ENCODE results near the gene KRT4.

KRT4 gene

GRCh38 chr12:52777566-52777965, 36.4 kb downstream of the KRT4 start:
- peaks cover 37% of the 10 kb centered on the region for H3K27me3 Mint-ChIP-seq (ENCODE audit: low read depth)
- no peaks in the 10 kb centered on the region for H3K4me1 Mint-ChIP-seq
- no peak for TF ChIP-seq CTCF (IDR thresholded peaks at IDR 0.05; ENCODE audit: unreplicated experiment in 3 of 3)
- H3K4me3 Mint-ChIP-seq, result no peak overlapping the region
- H3K27ac Mint-ChIP-seq, result no peak overlapping the region
- no peaks in the 10 kb centered on the region for H3K9me3 Mint-ChIP-seq
- H3K36me3 Mint-ChIP-seq (ENCODE audit: low read depth), result no peaks in the 10 kb centered on the region

GRCh38 chr12:52776913-52777395, 37.0 kb downstream of the KRT4 start, which contains the start of gene KRT76:
KRT76 (minus strand) TSS chr12:52777345; CDS start chr12:52777291, 54 bp downstream.
- Mint-ChIP-seq H3K27me3 (ENCODE audit: low read depth) (peaks cover 35% of the 10 kb centered on the region), H3K9me3 (no peaks in the 10 kb centered on the region), H3K4me3 (no peak within 1 kb of the TSS), H3K27ac (no peak within 1 kb of the TSS), H3K4me1 (no peaks in the 10 kb centered on the region), H3K36me3 (ENCODE audit: low read depth) (no peaks in the 10 kb centered on the region)
- TF ChIP-seq CTCF (IDR thresholded peaks at IDR 0.05; ENCODE audit: unreplicated experiment in 3 of 3), result no peak

- no peaks in the 10 kb centered on the region for H3K36me3 Mint-ChIP-seq (ENCODE audit: low read depth)
- no peaks in the 10 kb centered on the region for H3K4me1 Mint-ChIP-seq
- H3K4me3 Mint-ChIP-seq, result no peak overlapping the region
- H3K27ac Mint-ChIP-seq, result no peak overlapping the region
- H3K27me3 Mint-ChIP-seq (ENCODE audit: low read depth), result peaks cover 35% of the 10 kb centered on the region
- no peak for TF ChIP-seq CTCF (IDR thresholded peaks at IDR 0.05; ENCODE audit: unreplicated experiment in 3 of 3)
- no peaks in the 10 kb centered on the region for H3K9me3 Mint-ChIP-seq
Measured at GRCh38 chr12:52776435-52776834, 37.5 kb downstream of the KRT4 start.

- peaks cover 32% of the 10 kb centered on the region for H3K27me3 Mint-ChIP-seq (ENCODE audit: low read depth)
- H3K4me3 Mint-ChIP-seq, result no peak overlapping the region
- no peak for TF ChIP-seq CTCF (IDR thresholded peaks at IDR 0.05; ENCODE audit: unreplicated experiment in 3 of 3)
- H3K27ac Mint-ChIP-seq, result no peak overlapping the region
- peaks cover 2% of the 10 kb centered on the region for H3K9me3 Mint-ChIP-seq
- H3K4me1 Mint-ChIP-seq, result no peaks in the 10 kb centered on the region
- no peaks in the 10 kb centered on the region for H3K36me3 Mint-ChIP-seq (ENCODE audit: low read depth)
Measured at GRCh38 chr12:52774629-52775250, 39.2 kb downstream of the KRT4 start.

- H3K27me3 Mint-ChIP-seq (ENCODE audit: low read depth), result peaks cover 29% of the 10 kb centered on the region
- H3K4me1 Mint-ChIP-seq, result no peaks in the 10 kb centered on the region
- H3K27ac Mint-ChIP-seq, result no peak overlapping the region
- H3K9me3 Mint-ChIP-seq, result peaks cover 2% of the 10 kb centered on the region
- TF ChIP-seq CTCF (IDR thresholded peaks at IDR 0.05; ENCODE audit: unreplicated experiment in 3 of 3), result no peak
- no peaks in the 10 kb centered on the region for H3K36me3 Mint-ChIP-seq (ENCODE audit: low read depth)
- H3K4me3 Mint-ChIP-seq, result no peak overlapping the region
Measured at GRCh38 chr12:52772772-52773171, 41.1 kb downstream of the KRT4 start.

- Mint-ChIP-seq H3K36me3 (ENCODE audit: low read depth) (no peaks in the 10 kb centered on the region), H3K4me1 (no peaks in the 10 kb centered on the region), H3K9me3 (peaks cover 2% of the 10 kb centered on the region), H3K27ac (no peak overlapping the region), H3K27me3 (ENCODE audit: low read depth) (peaks cover 29% of the 10 kb centered on the region), H3K4me3 (no peak overlapping the region)
- no peak for TF ChIP-seq CTCF (IDR thresholded peaks at IDR 0.05; ENCODE audit: unreplicated experiment in 3 of 3)
Measured at GRCh38 chr12:52772188-52772587, 41.7 kb downstream of the KRT4 start.
